NT2/D1 (cell line): ENCODE measurements around the gene RD3L.

ENCODE experiments used
- YY1 ChIP-seq: IDR thresholded peaks from 2 replicates; pipeline ENCODE4 v1.6.1; 2011; ENCODE audit not compliant: insufficient read length, insufficient read depth
- ZNF274 ChIP-seq: IDR thresholded peaks from 2 replicates; pipeline ENCODE4 v1.6.1; 2011; ENCODE audit warnings: mild to moderate bottlenecking, low read depth, low read length

- TF ChIP-seq YY1 (no peak), ZNF274 (no peak)
Observed at GRCh38 chr14:103927566-103927965, 14.8 kb downstream of the RD3L start.
